ENCODE measurements around the gene ADAM8.

ADAM8 gene

DNA sequence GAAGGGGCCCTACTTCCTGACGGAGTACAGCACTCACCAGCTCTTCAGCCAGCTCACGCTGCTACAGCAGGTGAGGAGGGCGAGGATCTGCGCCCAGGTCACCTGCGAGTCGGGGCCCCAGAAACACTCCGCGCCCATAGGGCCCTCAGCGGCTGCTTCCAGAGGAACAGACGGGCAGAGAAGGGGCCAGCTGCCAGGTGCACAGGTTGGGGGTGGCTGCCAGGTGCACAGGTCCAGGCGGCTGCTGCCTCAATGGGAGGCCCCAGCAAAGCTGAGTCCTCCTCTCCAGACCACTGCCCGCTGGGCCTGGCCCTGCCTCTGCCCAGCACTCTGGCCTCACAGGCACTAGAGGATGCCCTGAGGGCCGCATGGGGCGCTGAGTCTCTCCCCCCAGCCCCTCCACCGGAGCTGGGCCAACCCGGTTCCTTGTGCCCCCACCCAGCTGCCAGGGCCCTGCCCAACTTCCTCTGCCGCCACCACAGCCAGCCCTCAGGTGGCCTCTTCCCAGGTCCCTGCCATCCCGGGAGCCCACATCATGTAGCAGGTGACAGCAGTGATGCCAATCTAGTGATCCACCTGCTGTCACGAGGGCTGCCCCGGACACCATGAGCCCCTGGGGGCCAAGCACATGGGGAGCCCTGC lies 63.7 kb downstream of the ADAM8 start:
- DNase-seq (ENCODE audit: low read depth in 2 of 2) = no peak

Measured in fibroblast of skin of left biceps (primary cell).